GM23338 (cell line): Measurements from ENCODE around the gene CAPG. TPM values are rescaled to one million over a fixed set of nuclear protein-coding genes. Genes with fewer than 3 reads are reported as not detected.
A peak's percentile ranks its signal among the peaks of the same experiment; 100 is the strongest.

Experiments used
- ATAC-seq: fragments of 200-7000 bp; cut with Tn5 transposase; 3 replicates; pipeline ENCODE4 v1.9.1; 2020
- DNase-seq: peaks from one replicate; pipeline ENCODE4 v3.0.0-alpha.2; 2015; ENCODE audit warnings: low spot score
- H2AFZ ChIP-seq: fragments of 200-600 bp; sonication (generic); 2 replicates; pipeline ENCODE4 v1.8.0; 2016; ENCODE audit warnings: antibody characterized with exemption, mild to moderate bottlenecking, moderate library complexity
- H3F3A ChIP-seq: fragments of 200-600 bp; sonication (generic); replicated peaks from 2 replicates; pipeline ENCODE4 v1.8.0; 2017; ENCODE audit warnings: antibody characterized with exemption, mixed run types, low read depth
- H3K27ac ChIP-seq: fragments of 200-600 bp; sonication (generic); 2 replicates; pipeline ENCODE4 v1.6.1; 2016; ENCODE audit warnings: low read depth
- H3K27me3 ChIP-seq: fragments of 200-600 bp; sonication (generic); 2 replicates; pipeline ENCODE4 v1.8.0; 2016; ENCODE audit warnings: mild to moderate bottlenecking, mixed run types, moderate library complexity; ENCODE audit not compliant: insufficient read depth
- H3K36me3 ChIP-seq: fragments of 200-600 bp; sonication (generic); 2 replicates; pipeline ENCODE4 v1.8.0; 2016; ENCODE audit warnings: mild to moderate bottlenecking; ENCODE audit not compliant: insufficient read depth
- H3K4me1 ChIP-seq: fragments of 200-600 bp; sonication (generic); 2 replicates; pipeline ENCODE4 v1.8.0; 2016; ENCODE audit warnings: mild to moderate bottlenecking, moderate library complexity; ENCODE audit not compliant: insufficient read depth
- H3K4me2 ChIP-seq: fragments of 200-600 bp; sonication (generic); 2 replicates; pipeline ENCODE4 v1.7.1; 2017; ENCODE audit warnings: mixed run types
- H3K4me3 ChIP-seq: fragments of 200-600 bp; sonication (generic); 2 replicates; pipeline ENCODE4 v1.6.1; 2016; ENCODE audit warnings: mixed run types
- H3K79me2 ChIP-seq: fragments of 200-600 bp; sonication (generic); replicated peaks from 2 replicates; pipeline ENCODE4 v1.8.0; 2017; ENCODE audit warnings: mild to moderate bottlenecking; ENCODE audit not compliant: insufficient read depth
- H3K9me2 ChIP-seq: fragments of 200-600 bp; sonication (generic); 2 replicates; pipeline ENCODE4 v1.8.0; 2017; ENCODE audit not compliant: insufficient read depth
- H4K20me1 ChIP-seq: fragments of 200-600 bp; sonication (generic); replicated peaks from 2 replicates; pipeline ENCODE4 v1.8.0; 2017; ENCODE audit warnings: mild to moderate bottlenecking; ENCODE audit not compliant: insufficient read depth
- H3K27ac Mint-ChIP-seq: 2 replicates; pipeline ENCODE4 v1.8.0; 2020; ENCODE audit warnings: inconsistent platforms, mild to moderate bottlenecking, moderate library complexity, mixed read lengths
- H3K27me3 Mint-ChIP-seq: 3 replicates; pipeline ENCODE4 v1.8.0; 2022; ENCODE audit warnings: low read depth, mild to moderate bottlenecking, moderate library complexity, mixed read lengths, inconsistent platforms; ENCODE audit not compliant: insufficient read depth, poor library complexity
- H3K36me3 Mint-ChIP-seq: 3 replicates; pipeline ENCODE4 v1.8.0; 2021; ENCODE audit warnings: low read depth, mild to moderate bottlenecking, inconsistent platforms, moderate library complexity, mixed read lengths
- H3K4me1 Mint-ChIP-seq: 3 replicates; pipeline ENCODE4 v1.8.0; 2020; ENCODE audit warnings: mild to moderate bottlenecking, inconsistent platforms, mixed read lengths
- H3K4me3 Mint-ChIP-seq: 3 replicates; pipeline ENCODE4 v1.8.0; 2021; ENCODE audit warnings: moderate library complexity, mild to moderate bottlenecking, inconsistent platforms, mixed read lengths
- H3K9me3 Mint-ChIP-seq: 3 replicates; pipeline ENCODE4 v1.8.0; 2020; ENCODE audit warnings: moderate library complexity, mild to moderate bottlenecking, inconsistent platforms, mixed read lengths
- CREB1 ChIP-seq: fragments of 250-450 bp; sonication (Bioruptor Pico); IDR thresholded peaks from 2 replicates; pipeline ENCODE4 v1.5.0; 2020; ENCODE audit warnings: low read depth, mild to moderate bottlenecking, moderate library complexity
- CTCF ChIP-seq, 2 experiments: fragments of 200-600 bp in 1 of 2; sonication (generic) in 1 of 2; conservative IDR thresholded peaks; 2 replicates each; pipeline versions ENCODE4 v1.5.1 to v1.6.1; 2016 to 2017; ENCODE audit warnings: antibody characterized with exemption in 2 of 2, low read depth in 2 of 2, mild to moderate bottlenecking in 2 of 2, moderate library complexity in 1 of 2
- EZH2 ChIP-seq: fragments of 200-600 bp; sonication (generic); IDR thresholded peaks from one replicate; pipeline ENCODE4 v1.8.0; 2017; ENCODE audit warnings: antibody characterized with exemption, mild to moderate bottlenecking, low read depth; ENCODE audit not compliant: unreplicated experiment
- EZH2phosphoT487 ChIP-seq: fragments of 200-600 bp; sonication (generic); IDR thresholded peaks from one replicate; pipeline ENCODE4 v1.8.1; 2018; ENCODE audit warnings: antibody characterized with exemption; ENCODE audit not compliant: unreplicated experiment
- JUNB ChIP-seq: IDR thresholded peaks from one replicate; pipeline ENCODE4 v1.6.1; 2016; ENCODE audit warnings: antibody characterized with exemption; ENCODE audit not compliant: unreplicated experiment
- NANOG ChIP-seq: IDR thresholded peaks from 2 replicates; pipeline ENCODE4 v1.6.1; 2016; ENCODE audit warnings: antibody characterized with exemption, borderline replicate concordance
- POLR2AphosphoS5 ChIP-seq: IDR thresholded peaks from 2 replicates; pipeline ENCODE4 v1.6.1; 2016; ENCODE audit warnings: antibody characterized with exemption, low read depth
- REST ChIP-seq: IDR thresholded peaks from one replicate; pipeline ENCODE4 v1.6.1; 2018; ENCODE audit warnings: antibody characterized with exemption; ENCODE audit not compliant: unreplicated experiment
- STAT1 ChIP-seq: IDR thresholded peaks from one replicate; pipeline ENCODE4 v1.6.1; 2016; ENCODE audit warnings: antibody characterized with exemption; ENCODE audit not compliant: unreplicated experiment
- ZNF114 ChIP-seq: fragments of 250-450 bp; sonication (Bioruptor Pico); IDR thresholded peaks from 2 replicates; pipeline ENCODE4 v1.5.0; 2020; ENCODE audit warnings: mild to moderate bottlenecking, moderate library complexity
- polyA plus RNA-seq: library from polyadenylated mRNA; unstranded; fragments of >200 nt; fragmentation: Nextera tagmentation; extraction: Ambion mirVana; gene quantifications from 2 replicates; pipeline ENCODE4 v1.2.1, GENCODE V29; 2016
- total RNA-seq: library from RNA; depleted of rRNA; stranded (reverse); fragments of >200 nt; shearing (Covaris generic); gene quantifications from 2 replicates; pipeline ENCODE4 v1.2.3, GENCODE V29; 2014
- TF ChIP-seq, protein P1 (sequence below): IDR thresholded peaks from 2 replicates; pipeline ENCODE4 v1.6.1; 2016; ENCODE audit warnings: antibody characterized with exemption

CAPG gene
- total and polyA plus RNA-seq, 2 experiments from 2014 or later = 88.7 to 104 TPM

- H3K36me3 ChIP-seq = no peaks in the 10 kb centered on the region
- no peaks in the 10 kb centered on the region for H3K36me3 Mint-ChIP-seq
- H2AFZ ChIP-seq = no peak overlapping the region
- DNase-seq = no peak
- H3K4me3 ChIP-seq = no peak overlapping the region
- H3K9me2 ChIP-seq = no peaks in the 10 kb centered on the region
- H3K27me3 Mint-ChIP-seq = peaks cover 28% of the 10 kb centered on the region
- H3K27me3 ChIP-seq = no peaks in the 10 kb centered on the region
- peaks cover 58% of the 10 kb centered on the region for H3K4me1 ChIP-seq
- H3K79me2 ChIP-seq = no peaks in the 10 kb centered on the region
- no peak overlapping the region for H3K4me2 ChIP-seq
- peaks cover 52% of the 10 kb centered on the region for H3K4me1 Mint-ChIP-seq
- peaks cover 21% of the 10 kb centered on the region for H3F3A ChIP-seq
- H3K9me3 Mint-ChIP-seq = no peaks in the 10 kb centered on the region; the same call in 2 of the 3 replicates
- no peak overlapping the region for H3K27ac Mint-ChIP-seq
- TF ChIP-seq POLR2AphosphoS5 (no peak), REST (no peak), EZH2phosphoT487 (no peak), CTCF (conservative IDR thresholded peaks at IDR 0.05; ENCODE audit: low read depth in 2 of 2) (no peak), NANOG (no peak), STAT1 (no peak), CREB1 (CRISPR knock-in tag) (no peak)
- TF ChIP-seq, protein P1, sequence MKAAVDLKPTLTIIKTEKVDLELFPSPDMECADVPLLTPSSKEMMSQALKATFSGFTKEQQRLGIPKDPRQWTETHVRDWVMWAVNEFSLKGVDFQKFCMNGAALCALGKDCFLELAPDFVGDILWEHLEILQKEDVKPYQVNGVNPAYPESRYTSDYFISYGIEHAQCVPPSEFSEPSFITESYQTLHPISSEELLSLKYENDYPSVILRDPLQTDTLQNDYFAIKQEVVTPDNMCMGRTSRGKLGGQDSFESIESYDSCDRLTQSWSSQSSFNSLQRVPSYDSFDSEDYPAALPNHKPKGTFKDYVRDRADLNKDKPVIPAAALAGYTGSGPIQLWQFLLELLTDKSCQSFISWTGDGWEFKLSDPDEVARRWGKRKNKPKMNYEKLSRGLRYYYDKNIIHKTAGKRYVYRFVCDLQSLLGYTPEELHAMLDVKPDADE = no peak
- no peak overlapping the region for H3K27ac ChIP-seq
- H4K20me1 ChIP-seq = no peaks in the 10 kb centered on the region
- H3K4me3 Mint-ChIP-seq = no peak overlapping the region
- ATAC-seq = no peak
These were observed 24.5 kb upstream of the CAPG start for GRCh38 chr2:85434696-85435095.

- Mint-ChIP-seq H3K27ac (no peak overlapping the region), H3K4me3 (no peak overlapping the region; the same call in 2 of the 3 replicates)
- TF ChIP-seq, protein P1 = no peak
- TF ChIP-seq STAT1 = no peak
- TF ChIP-seq JUNB = no peak
- no peak for TF ChIP-seq POLR2AphosphoS5
- no peak for TF ChIP-seq ZNF114
- TF ChIP-seq EZH2 = no peak
- no peak for TF ChIP-seq EZH2phosphoT487
These were observed 23.4 kb upstream of the CAPG start for GRCh38 chr2:85433511-85434089.

More at GRCh38 chr2:85433511-85434089, 23.4 kb upstream of the CAPG start:
- H3K27me3 ChIP-seq = no peaks in the 10 kb centered on the region
- ATAC-seq (no peak), DNase-seq (peak; percentile 48)
- peaks cover 21% of the 10 kb centered on the region for H3F3A ChIP-seq
- H3K36me3 ChIP-seq = no peaks in the 10 kb centered on the region
- Mint-ChIP-seq H3K9me3 (no peaks in the 10 kb centered on the region; the same call in 2 of the 3 replicates), H3K27me3 (peaks cover 25% of the 10 kb centered on the region), H3K36me3 (no peaks in the 10 kb centered on the region), H3K4me1 (peaks cover 58% of the 10 kb centered on the region)
- peaks cover 65% of the 10 kb centered on the region for H3K4me1 ChIP-seq
- H2AFZ ChIP-seq = peak overlapping the region; percentile 72; the same call in 1 of the 2 replicates
- H4K20me1 ChIP-seq = no peaks in the 10 kb centered on the region
- no peaks in the 10 kb centered on the region for H3K9me2 ChIP-seq
- no peak overlapping the region for H3K4me3 ChIP-seq
- H3K79me2 ChIP-seq = no peaks in the 10 kb centered on the region
- H3K4me2 ChIP-seq = no peak overlapping the region
- H3K27ac ChIP-seq = no peak overlapping the region
